Endometrial microvascular endothelial cells (primary cell): ENCODE data around the gene TAOK3. TPM values are rescaled to one million over a fixed set of nuclear protein-coding genes. Genes with fewer than 3 reads are reported as not detected.

ENCODE experiments used
- in situ Hi-C: cut with HindIII; loops from 2 replicates; pipeline ENCODE4 v1.10.0; 2017; ENCODE audit warnings: low sequenced_read_pairs, low pct_unique_long_range_greater_than_20kb; ENCODE audit errors: inconsistent ontology term
- total RNA-seq: library from RNA; depleted of rRNA; stranded (reverse); fragments of >200 nt; gene quantifications from one replicate; pipeline ENCODE4 v1.2.3, GENCODE V29; 2015; ENCODE audit errors: inconsistent ontology term

The TAOK3 gene
- total RNA-seq, 1 donor from 2014 or later: 21.6 TPM

DNA sequence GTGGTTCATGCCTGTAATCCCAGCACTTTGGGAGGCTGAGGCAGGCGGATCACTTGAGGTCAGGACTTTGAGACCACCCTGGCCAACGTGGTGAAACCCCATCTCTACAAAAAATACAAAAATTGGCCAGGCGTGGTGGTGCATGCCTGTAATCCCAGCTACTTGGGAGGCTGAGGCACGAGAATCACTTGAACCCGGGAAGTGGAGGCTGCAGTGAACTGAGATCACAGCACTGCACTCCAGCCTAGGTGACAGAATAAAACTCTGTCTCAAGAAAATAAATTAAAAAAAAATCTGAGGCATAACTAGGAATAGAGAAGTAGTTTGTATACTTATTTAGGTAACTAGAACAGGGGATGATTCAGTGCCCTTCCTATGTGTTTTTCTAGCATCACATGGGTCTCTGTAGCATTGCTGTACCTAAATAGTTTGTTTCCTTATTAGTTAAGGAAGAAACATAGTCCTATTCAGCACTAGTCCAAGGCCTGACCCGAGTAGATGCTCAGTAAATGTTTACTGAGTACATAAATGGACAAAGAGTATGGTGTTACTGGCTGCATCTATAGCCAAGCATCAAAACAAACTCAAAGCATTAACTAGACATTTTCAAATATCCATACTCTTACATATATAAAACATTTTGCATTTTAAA lies 21.7 kb downstream of the TAOK3 start:
- in situ Hi-C loops: no loop called here

DNA sequence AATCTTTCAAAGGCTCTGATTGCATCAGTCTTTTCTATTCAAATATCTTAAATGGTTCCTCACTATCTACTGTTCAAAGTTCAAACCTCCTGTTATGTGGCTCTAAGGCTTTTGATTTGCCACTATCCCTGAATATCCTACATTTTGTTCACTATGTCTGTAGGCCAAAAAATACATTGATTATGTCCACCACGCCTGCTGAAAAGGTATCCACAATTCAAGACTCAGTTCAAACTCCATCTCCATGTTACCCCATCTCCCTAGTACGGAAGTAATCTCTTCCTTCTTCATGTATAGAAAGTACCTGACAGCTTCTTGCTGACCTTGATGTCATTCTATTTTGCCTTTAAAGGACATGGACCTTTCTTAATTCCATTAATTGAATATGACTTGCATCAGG lies 24.8 kb downstream of the TAOK3 start:
- in situ Hi-C loops: no loop called here

DNA sequence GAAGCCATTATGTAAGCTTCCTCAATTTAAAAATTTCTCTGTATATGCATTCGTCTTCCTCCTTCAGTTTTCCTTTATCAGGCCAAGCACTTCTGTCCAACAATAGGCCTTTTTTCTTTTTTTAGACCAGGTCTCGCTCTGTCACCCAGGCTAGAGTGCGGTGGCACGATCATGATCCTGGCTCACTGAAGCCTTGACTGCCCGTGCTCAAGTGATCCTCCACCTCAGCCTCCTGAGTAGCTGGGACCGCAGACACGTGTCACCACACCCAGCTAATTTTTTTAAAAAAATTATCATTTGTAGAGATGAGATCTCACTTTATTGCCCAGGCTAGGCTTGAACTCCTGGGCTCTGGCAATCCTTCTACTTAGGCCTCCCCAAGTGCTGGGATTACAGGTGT lies 25.8 kb downstream of the TAOK3 start:
- in situ Hi-C loops: no loop called here

DNA sequence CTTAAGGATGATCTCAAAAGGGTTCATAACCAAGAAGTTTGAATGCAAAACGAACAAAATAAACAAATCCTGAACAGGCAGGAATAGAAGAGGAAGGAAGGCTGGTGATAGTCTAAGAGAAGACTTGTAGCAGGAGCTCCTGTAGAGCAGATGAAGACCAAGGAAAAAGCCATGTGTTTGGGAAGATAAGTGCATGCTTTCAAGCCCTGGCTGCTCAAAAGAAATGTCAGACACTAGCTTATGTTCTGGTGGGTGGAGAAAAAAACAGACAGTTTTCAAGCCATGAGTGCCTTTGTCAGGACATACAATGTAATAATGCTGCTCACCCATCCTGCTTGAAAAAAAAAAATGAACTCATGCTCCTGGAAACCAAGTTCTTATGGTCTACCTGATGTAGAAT lies 27.4 kb downstream of the TAOK3 start:
- in situ Hi-C loops: no loop called here

DNA sequence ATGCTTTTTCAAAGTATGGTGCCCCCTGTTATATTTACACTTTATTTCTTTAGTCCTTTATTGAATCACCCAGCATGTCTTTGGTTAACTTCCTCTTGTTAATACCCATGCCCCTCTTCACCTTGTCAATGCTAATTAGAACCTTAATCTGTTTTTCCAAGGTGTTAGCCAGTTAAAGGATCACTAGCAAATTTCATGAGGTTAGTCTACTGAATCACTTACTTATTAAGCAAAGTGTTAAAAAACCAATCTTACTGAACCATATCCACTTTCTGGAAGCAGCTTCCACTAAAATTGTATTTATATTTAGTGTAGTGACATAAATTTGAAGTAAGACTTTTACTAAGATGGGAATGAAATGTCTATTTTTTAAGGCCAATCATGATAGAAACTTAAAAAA lies 27.9 kb downstream of the TAOK3 start:
- in situ Hi-C loops: no loop called here

DNA sequence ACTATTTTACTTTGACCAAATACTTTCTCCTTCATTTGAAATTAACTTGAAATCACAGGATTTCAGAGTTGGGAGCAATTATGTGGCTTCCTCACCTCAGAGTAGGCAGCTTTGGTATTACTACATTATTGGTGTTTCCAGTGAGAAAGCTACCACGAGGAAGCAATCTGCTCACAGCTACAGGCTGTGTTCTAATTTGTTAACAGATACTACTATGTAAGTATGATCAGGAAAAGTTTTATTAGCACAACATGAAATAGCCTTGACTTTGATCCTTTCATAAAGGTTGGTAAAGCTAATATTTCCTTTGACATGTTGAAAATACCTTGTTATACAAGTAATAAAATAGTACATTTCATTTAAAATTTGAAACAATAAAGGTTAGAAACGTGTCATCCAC lies 30.6 kb downstream of the TAOK3 start:
- in situ Hi-C loops: no loop called here

DNA sequence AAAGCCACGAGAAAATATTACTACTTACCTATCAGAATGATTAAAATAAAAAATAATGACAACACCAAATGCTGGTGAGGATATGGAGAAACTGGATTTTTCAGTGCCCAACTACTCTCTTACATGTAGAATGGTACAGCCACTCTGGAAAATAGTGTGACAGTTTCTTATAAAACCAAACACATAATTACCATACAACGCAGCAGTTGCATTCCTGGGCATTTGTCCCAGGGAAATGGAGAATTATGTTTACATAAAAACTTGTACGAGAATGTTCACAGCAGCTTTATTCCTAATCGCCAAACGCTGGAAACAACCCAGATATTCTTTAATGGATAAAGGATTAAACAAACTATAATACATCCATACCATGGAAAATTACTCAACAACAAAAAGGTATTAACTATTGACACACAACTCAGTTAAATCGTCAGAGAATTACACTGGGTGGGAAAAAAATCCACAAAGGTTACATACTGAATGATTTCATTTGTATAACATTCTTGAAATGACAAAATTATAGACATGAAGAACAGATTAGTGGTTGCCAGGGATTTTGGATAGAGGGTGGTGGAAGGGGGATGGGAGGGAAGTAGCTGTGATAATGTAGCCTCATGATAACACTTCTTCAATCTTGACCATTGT lies 35.4 kb downstream of the TAOK3 start:
- in situ Hi-C loops: no loop called here

DNA sequence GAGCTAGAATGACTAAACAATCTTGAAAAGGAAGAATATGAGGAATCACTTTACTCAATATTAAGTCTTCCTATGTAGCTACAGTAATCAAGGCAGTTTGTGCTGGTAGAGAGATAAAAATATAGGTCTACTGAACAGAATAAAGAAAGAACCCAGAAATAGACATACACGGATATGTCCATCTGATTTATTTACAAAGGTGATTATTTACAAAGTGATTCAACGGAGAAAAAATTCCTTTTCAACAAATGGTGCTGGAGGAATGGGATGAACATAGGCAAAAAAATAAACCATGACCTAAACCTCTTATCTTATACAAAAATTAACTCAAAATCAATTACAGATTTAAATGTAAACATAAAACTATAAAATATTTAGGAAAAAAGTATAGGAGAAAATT lies 36.6 kb downstream of the TAOK3 start:
- in situ Hi-C loops: no loop called here

DNA sequence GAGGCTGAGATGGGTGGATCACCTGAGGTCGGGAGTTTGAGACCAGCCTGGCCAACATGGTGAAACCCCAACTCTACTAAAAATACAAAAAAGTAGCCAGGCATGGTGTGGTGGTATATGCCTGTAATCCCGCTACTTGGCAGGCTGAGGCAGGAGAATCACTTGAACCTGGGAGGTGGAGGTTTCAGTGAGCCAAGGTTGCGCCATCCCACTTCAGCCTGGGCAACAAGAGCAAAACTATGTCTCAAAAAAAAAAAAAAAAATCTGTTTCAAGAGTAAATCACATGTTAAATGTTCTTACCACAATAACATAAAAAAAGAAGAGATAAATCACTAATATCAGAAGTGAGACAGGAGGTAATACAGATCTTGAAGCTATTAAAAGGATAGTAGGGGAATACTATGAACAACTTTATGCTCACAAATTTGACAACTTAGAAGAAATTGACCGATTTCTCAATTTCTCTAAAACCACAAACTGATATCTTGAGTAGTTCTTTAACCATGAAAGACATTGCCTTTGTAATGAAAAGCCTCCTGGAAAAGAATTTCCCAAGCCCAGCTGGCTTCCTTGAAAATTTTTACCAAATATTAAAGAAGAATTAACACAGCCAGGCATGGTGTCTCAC lies 37.7 kb downstream of the TAOK3 start:
- in situ Hi-C loops: no loop called here

DNA sequence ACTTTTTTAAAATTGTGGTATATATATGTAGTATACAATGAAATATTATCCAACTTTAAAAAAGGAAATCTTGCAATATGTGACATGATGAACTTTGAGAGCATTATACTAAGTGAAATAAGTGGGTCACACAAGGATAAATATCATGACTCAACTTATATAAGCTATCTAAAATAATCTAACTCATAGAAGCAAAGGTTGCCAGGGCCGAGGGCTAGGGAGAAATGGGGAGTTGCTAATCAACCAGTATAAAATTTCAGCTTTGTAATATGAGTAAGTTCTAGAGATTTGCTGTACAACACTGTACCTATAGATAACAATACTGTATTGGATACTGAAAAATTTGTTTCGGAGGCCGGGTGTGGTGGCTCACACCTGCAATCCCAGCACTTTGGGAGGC lies 38.5 kb downstream of the TAOK3 start:
- in situ Hi-C loops: no loop called here

DNA sequence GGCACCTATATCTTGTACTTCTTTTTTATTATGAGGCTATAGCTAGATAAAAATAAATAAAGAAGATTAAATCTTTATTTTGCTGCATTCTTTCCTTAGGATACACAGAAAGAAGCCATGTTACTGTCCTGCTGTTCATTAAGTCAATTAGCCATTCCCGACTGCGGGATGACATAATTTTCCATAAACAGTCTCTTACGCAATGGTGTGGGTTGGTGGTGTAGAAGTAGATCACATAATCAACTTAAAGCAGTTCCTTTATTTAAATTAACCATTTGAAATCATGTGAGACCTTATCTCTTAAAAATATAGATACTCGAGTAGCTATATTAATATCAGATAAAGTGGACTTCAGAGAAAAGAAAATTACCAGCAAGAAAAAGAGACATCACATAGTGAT lies 40.2 kb downstream of the TAOK3 start:
- in situ Hi-C loops: no loop called here

DNA sequence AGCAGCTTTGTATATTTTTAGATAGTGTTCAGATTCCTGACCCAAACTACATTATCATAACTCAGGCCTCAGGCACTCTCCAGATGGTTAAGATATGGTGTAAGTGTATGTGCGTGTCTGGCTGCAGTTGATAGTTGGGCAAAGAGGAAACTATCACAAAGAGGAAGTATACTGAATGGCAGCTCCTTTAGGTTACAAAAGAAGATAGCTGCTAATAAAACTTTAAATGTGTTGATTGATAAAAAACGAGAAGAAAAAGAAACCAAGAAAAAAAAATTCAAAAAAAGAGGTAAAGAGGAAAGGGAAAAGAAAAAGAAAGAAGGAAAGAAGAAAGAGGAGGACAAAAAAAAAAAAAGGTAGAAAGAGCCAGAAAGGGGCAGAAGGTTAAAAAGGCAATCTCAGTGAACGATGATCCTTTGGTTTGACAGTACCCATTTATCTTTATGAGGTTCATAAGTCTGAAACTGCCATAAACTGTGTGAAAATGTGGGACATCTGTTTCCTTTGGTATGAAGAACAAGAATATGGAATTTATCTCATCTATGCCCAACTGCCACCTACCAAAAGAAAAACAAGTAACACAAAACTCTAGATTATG lies 42.2 kb downstream of the TAOK3 start:
- in situ Hi-C loops: no loop called here

DNA sequence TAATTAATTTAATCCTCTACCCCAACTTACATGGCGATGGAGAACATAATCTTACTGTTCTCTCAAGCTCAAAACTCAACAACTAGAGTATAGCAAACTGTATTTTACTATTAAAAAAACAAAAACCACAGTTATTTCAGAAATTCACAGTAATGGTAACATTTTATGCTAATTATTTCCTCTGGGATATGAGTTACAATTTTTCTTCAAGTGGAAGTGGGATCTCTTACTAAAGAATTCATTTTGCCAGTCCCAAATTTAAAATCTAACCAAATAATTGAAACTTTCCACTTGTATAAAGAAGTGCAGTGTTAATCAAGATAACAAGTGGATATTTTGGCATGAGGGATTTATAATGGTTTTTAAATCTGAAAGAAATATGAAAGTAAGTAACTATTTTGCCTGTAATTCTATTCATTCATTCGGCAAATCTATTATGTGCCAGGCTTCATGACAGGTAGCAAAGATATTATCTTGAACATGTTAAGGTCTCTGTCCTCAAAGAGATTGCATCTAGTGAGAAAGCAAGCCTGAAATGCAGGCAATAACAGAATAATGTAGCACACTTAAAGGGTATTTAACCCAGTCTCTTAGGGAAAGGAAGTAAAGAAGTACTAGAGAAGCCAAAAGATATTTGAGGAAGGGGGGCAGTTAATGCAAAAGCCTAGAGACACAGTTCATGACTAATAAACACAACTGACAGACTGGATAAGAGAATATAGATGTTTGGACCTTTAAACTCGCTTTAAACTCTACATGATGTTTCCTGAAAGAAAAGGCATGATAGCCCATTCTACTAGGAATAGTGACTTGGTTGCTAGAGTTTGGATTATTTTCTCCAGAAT lies 44.0 kb downstream of the TAOK3 start:
- in situ Hi-C loops: no loop called here

DNA sequence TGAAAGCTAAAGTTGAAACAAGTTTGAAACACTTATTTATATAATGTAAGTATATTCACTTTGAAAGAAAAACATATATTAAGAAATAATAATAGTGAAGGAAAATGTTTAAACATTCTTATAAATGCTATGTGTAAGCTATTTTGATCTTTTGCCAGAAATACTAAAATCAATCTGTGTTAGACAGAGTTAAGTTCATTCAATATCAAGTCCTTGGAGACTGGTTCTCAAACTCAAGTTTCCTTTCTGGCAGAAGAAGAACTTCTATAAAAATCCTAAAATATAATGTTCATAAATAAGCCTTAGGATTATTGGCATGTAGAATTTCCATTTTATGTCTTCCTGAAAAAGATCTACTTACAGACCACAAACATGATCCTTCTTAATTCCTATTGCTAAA lies 45.3 kb downstream of the TAOK3 start:
- in situ Hi-C loops: no loop called here

DNA sequence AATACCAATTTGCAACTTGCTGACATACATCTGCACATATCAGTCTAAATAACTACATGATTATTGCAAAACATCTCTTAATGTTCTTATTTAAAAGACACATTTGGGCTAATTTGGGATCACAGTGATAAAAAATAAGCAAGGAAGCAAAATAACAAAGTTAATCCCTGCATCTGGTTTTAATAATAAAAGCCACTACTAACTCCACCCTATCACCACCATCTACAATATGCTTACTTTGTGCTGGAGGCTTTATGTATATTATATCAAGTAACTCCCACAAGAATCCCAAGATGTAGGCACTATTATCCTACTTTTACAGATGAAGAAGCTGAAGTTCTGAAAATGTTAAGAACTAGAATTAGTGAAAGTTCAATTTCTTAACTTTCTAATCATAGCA lies 45.7 kb downstream of the TAOK3 start:
- in situ Hi-C loops: no loop called here

DNA sequence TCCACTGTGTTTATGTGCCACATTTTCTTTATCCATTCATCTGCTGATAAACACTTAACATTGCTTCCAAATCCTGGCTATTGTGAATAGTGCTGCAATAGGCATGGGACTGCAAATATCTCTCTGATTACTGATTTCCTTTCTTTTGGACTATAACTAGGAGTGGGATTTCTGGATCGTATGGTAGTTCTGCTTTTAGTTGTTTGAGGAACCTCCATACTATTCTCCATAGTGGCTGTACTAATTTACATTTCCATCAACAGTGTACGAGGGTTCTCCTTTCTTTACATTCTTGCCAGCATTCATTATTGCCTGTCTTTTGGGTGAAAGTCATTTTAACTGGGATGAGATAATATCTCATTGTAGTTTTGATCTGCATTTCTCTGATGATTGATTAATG lies 47.6 kb downstream of the TAOK3 start:
- in situ Hi-C loops: no loop called here

DNA sequence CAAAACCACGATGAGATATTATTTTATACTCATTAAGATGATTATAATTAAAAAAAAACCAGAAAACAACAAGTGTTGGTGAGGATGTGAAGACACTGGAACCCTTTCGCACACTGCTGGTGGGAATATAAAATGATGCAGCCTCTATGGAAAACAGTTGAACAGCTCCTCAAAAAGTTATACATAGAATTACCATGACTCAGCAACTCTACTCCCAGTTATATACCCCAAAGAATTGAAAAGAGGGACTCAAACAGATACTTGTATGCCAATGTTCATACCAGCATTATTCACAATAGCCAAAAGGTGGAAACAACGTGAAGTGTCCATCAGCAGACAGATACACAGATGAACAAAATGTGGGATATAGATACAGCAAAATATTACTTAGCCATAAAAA lies 53.1 kb downstream of the TAOK3 start:
- in situ Hi-C loops: no loop called here

DNA sequence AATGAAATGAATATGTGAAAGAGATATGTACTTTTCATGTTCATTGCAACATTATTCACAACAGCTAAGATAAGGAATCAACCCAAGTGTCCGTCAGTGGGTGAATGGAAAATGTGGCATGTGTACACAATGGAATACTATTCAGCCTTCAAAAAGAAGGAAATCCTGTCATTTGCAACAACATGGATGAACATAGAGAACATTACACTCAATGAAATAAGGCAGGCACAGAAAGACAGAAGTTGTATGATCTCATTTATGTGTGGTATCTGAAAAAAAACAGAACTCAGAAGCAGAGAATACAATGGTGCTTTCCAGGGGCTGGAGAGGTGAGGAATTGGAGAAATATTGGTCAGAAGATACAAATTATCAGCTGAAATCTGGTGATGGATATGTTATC lies 54.0 kb downstream of the TAOK3 start:
- in situ Hi-C loops: no loop called here

DNA sequence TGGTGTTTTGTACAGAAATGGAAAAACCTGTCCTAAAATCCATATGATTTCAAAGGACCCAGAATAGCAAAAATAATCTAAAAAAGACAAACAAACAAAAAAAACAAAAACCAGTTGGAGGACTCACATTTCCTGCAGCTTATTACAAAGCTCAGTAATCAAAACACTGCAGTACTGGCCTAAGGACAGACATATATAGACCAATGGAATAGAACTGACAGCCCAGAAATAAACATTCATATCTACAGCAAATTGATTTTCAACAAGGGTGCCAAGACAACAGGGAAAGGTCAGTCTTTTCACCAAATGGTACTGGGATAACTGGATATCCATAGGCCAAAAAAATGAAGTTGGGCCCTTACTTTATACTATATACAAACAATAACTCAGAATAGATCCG lies 55.0 kb downstream of the TAOK3 start:
- in situ Hi-C loops: no loop called here
